Right lung (tissue), 5 donors: ENCODE data around the gene PPFIBP2. TPM values are rescaled to one million over a fixed set of nuclear protein-coding genes. Genes with fewer than 3 reads are reported as not detected.

Source experiments
- DNase-seq, 2 donors: peaks; one replicate each; pipeline ENCODE4 v3.0.0-alpha.2; 2013
- polyA plus RNA-seq, 5 donors: library from polyadenylated mRNA; unstranded; fragments of 120-200 nt; gene quantifications; one replicate each; pipeline versions ENCODE4 v1.2.1 to v1.2.3, GENCODE V29; 2013; ENCODE audit warnings: inconsistent platforms in 1 of 5, low replicate concordance in 1 of 5; ENCODE audit not compliant: insufficient read length in 5 of 5, insufficient read depth in 1 of 5

PPFIBP2 gene
- polyA plus RNA-seq, 5 donors = 25.9 to 49.3 (median 38.1) TPM

DNA sequence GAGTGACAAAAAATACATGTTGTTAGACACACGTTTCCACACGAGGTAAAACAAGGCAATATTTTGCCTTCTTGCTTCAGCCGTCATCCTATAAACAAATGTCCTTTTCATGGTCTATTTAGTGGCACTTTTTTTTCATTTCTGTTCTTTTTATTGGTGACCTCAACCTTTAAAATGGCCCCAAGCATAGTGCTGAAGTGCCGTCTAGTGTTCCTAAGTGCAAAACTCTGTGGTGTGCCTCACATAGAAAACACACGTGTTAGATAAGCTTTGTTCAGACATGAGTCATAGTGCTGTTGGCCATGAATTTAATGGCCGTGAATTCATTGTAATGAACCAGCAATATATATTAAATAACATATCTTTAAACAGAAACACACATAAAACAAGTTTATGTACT, 176.8 kb downstream of the PPFIBP2 start:
- DNase-seq = no peak

DNA sequence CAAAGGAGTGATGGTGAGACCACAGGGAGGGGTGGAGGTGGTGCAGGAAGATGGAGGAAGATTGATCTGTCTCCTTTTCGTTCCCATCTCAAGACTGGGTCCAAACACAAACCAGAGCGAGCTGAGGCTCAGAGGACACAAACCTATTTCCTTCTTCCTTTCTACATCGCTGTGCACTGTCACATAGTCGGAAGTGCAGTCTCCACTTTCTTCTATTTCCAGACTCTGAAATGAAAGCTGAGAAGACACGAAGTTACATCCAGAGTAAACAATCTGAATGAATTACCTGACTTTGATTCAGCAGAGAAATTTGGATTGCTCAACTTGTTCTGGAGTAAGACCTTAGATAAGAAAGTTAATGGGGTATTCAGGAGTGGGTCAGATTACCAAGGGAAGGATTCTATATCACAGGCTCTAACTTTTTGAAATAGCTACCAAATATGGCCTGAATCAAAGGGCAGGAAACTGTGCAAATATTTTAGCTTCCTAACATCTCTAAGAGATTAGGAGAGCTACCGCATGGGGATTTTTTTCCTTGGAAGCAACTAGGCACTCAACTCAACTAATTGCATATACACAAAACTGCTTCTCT, 178.1 kb downstream of the PPFIBP2 start:
- no peak for DNase-seq

DNA sequence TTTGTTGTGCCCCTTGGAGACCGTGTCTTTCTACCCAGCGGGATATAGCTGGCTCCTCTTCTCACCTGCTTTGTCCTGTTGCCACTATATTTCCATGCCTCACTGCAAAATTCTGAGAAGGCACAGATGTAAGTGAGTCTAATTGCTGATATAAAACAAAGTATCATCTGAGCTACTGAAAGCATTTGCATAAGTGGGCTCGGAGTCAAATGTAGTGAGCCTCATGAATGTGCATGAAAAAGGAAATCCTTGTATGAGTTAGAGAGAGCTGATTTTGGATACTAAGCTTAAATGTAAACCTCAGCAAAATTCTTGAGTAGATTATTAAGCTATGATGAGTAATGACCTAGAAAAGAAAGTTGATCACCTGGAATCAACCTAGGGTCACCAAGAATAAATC, 178.6 kb downstream of the PPFIBP2 start:
- no peak for DNase-seq

DNA sequence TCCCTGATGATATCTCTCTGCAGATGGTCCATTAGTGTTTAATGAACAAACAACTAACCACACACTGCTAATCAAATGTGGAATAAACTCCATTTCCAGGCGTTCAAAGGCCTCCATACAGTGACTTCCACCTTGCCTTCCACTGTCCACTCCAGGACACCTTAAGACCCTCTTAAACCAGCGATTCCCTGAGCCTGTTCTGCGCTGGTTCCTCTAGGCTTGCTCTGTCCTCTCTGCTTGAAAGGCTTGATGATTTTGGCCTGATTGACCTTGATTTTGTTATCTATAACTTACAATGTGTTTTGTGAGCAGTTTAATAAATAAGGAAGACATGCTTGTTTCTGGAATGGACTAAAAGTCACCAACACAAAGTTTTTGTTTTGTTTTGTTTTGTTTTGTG, 180.4 kb downstream of the PPFIBP2 start:
- no peak for DNase-seq

DNA sequence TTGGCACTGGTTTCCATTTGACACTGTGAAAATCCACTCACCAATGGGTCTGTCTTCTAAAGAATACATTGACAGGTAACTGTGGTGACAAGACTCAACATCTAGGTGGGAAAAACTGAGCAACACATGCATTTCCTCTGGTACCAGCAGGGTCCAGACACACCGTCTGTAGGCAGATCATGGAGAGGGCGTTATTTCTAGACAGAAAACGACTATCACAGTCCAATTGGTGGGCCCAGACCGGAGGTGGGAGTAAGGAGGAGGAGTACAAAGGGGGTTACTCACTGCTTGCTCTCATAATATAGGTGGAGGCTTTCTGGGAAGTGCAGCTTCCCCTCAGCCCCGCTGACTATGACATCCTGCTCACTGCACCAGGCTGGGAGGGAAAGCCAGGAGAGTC, 182.6 kb downstream of the PPFIBP2 start:
- no peak for DNase-seq

Other genes with a start within 250 kb of the PPFIBP2 start
- 10 to 100 TPM; 42.6 to 65.5 (median 51.5) TPM for gene OLFML1, start 28.5 kb upstream of the PPFIBP2 start, polyA plus RNA-seq
- gene CYB5R2, start 159.5 kb downstream of the PPFIBP2 start, polyA plus RNA-seq = 10 to 100 TPM; 16.1 to 27.0 (median 18.1) TPM
- 1 to 10 TPM; 3.0 to 8.8 (median 5.3) TPM for gene OVCH2, start 192.5 kb downstream of the PPFIBP2 start, polyA plus RNA-seq